H1 (cell line): ENCODE data around the gene RPUSD1. TPM values are rescaled to one million over a fixed set of nuclear protein-coding genes. Genes with fewer than 3 reads are reported as not detected.

Experiments used
- CTCF ChIA-PET: fragments of 300-600 bp; sonication (Branson Sonifier 250); formaldehyde crosslinking; loops from one replicate; lab custom pipeline; 2021; ENCODE audit not compliant: partially characterized antibody; lab: Charles Lee
- POLR2A ChIA-PET: fragments of 300-600 bp; sonication (Branson Sonifier 250); formaldehyde crosslinking; loops from one replicate; lab custom pipeline; 2021; ENCODE audit warnings: inconsistent platforms; ENCODE audit not compliant: partially characterized antibody; lab: Charles Lee
- DNase-seq, 2 experiments: peaks; one replicate each; pipeline versions ENCODE4 v3.0.0 to v3.0.0-alpha.2; 2010 to 2022; ENCODE audit warnings: low spot score in 2 of 2, low read depth in 1 of 2, mixed read lengths in 1 of 2
- FAIRE-seq: peaks from 2 replicates; lab custom pipeline; 2011; peaks lifted over from hg19 to GRCh38; lab: Jason Lieb, UNC
- H2AFZ ChIP-seq: 2 replicates; pipeline ENCODE4 v1.8.1; 2012; ENCODE audit warnings: low read length, inconsistent platforms
- H2AK5ac ChIP-seq: 2 replicates; pipeline ENCODE4 v1.6.1; 2013; ENCODE audit warnings: low read depth, low read length
- H2BK120ac ChIP-seq: replicated peaks from 2 replicates; pipeline ENCODE3; 2013; ENCODE audit warnings: low read depth, low read length, inconsistent platforms
- H2BK12ac ChIP-seq: 2 replicates; pipeline ENCODE4 v1.6.1; 2013; ENCODE audit warnings: low read depth, low read length
- H2BK15ac ChIP-seq: 2 replicates; pipeline ENCODE4 v1.6.1; 2013; ENCODE audit warnings: low read length
- H2BK20ac ChIP-seq: 2 replicates; pipeline ENCODE4 v1.6.1; 2013; ENCODE audit warnings: low read length
- H2BK5ac ChIP-seq: 2 replicates; pipeline ENCODE4 v1.6.1; 2013; ENCODE audit warnings: low read depth, low read length
- H3K14ac ChIP-seq: 2 replicates; pipeline ENCODE4 v1.6.1; 2013; ENCODE audit warnings: inconsistent platforms; ENCODE audit not compliant: insufficient read length
- H3K18ac ChIP-seq: 2 replicates; pipeline ENCODE4 v1.6.1; 2013; ENCODE audit warnings: low read length; ENCODE audit errors: extremely low read depth
- H3K23ac ChIP-seq: 2 replicates; pipeline ENCODE4 v1.6.1; 2013; ENCODE audit warnings: inconsistent platforms; ENCODE audit not compliant: insufficient read length
- H3K23me2 ChIP-seq: 2 replicates; pipeline ENCODE4 v1.6.1; 2013; ENCODE audit warnings: low read depth, low read length
- H3K27ac ChIP-seq: 2 replicates; pipeline ENCODE4 v1.6.1; 2011; ENCODE audit warnings: low read depth, low read length, inconsistent platforms
- H3K27me3 ChIP-seq, 4 experiments: replicated peaks in 1 of 4; 1 replicate in 1 of 4; 2 replicates in 3 of 4; pipeline versions ENCODE4 v1.6.1 to v1.8.1; 2011 to 2013; ENCODE audit warnings: low read length in 3 of 4, mild to moderate bottlenecking in 3 of 4, inconsistent platforms in 2 of 4, mixed read lengths in 2 of 4, moderate library complexity in 1 of 4; ENCODE audit not compliant: control insufficient read depth in 3 of 4, insufficient read depth in 3 of 4; ENCODE audit errors: extremely low read depth in 1 of 4
- H3K36me3 ChIP-seq, 4 experiments: 2 replicates each; pipeline versions ENCODE4 v1.6.1 to v1.8.1; 2011 to 2013; ENCODE audit warnings: mild to moderate bottlenecking in 4 of 4, low read length in 3 of 4, moderate library complexity in 2 of 4, control low read depth in 1 of 4, inconsistent platforms in 1 of 4; ENCODE audit not compliant: insufficient read depth in 4 of 4, control insufficient read depth in 2 of 4
- H3K4ac ChIP-seq: replicated peaks from 2 replicates; pipeline ENCODE3; 2013; ENCODE audit warnings: low read length, low read depth, mixed read lengths, inconsistent platforms; ENCODE audit not compliant: insufficient read length
- H3K4me1 ChIP-seq, 4 experiments: replicated peaks in 1 of 4; 1 replicate in 1 of 4; 2 replicates in 3 of 4; pipeline versions ENCODE4 v1.6.1 to v1.8.1; 2011 to 2013; ENCODE audit warnings: low read length in 3 of 4, inconsistent platforms in 2 of 4, mixed read lengths in 1 of 4; ENCODE audit not compliant: insufficient read depth in 4 of 4, control insufficient read depth in 3 of 4
- H3K4me2 ChIP-seq, 2 experiments: 2 replicates each; pipeline versions ENCODE4 v1.6.1 to v1.8.1; 2011 to 2013; ENCODE audit warnings: low read depth in 2 of 2, low read length in 2 of 2, control low read depth in 1 of 2, inconsistent platforms in 1 of 2, mild to moderate bottlenecking in 1 of 2; ENCODE audit not compliant: insufficient read depth in 1 of 2
- H3K4me3 ChIP-seq, 4 experiments: fragments of 200-600, 300-600 bp in 1 of 4; sonication (generic), shearing (Covaris generic), sonication (Bioruptor Twin) in 1 of 4; 2 replicates each; pipeline versions ENCODE4 v1.5.1 to v1.8.1; 2011 to 2016; ENCODE audit warnings: low read length in 4 of 4, low read depth in 3 of 4, control low read depth in 2 of 4, inconsistent platforms in 2 of 4, mild to moderate bottlenecking in 2 of 4, mixed read lengths in 1 of 4, moderate library complexity in 1 of 4; ENCODE audit not compliant: insufficient read depth in 2 of 4; ENCODE audit errors: extremely low read depth in 1 of 4
- H3K56ac ChIP-seq: replicated peaks from 2 replicates; pipeline ENCODE3; 2013; ENCODE audit warnings: low read depth, mild to moderate bottlenecking, mixed read lengths, low read length, inconsistent platforms; ENCODE audit not compliant: insufficient read length
- H3K79me1 ChIP-seq: 2 replicates; pipeline ENCODE4 v1.6.1; 2013; ENCODE audit warnings: low read depth, low read length, control low read depth
- H3K79me2 ChIP-seq, 2 experiments: 2 replicates each; pipeline versions ENCODE4 v1.6.1 to v1.8.1; 2012 to 2013; ENCODE audit warnings: low read length in 2 of 2, mild to moderate bottlenecking in 2 of 2, inconsistent platforms in 1 of 2; ENCODE audit not compliant: insufficient read depth in 2 of 2, control insufficient read depth in 1 of 2
- H3K9ac ChIP-seq, 4 experiments: replicated peaks in 1 of 4; 1 replicate in 1 of 4; 2 replicates in 3 of 4; pipeline versions ENCODE4 v1.6.1 to v1.8.1; 2011 to 2013; ENCODE audit warnings: low read depth in 3 of 4, low read length in 3 of 4, control low read depth in 2 of 4, mild to moderate bottlenecking in 2 of 4, moderate library complexity in 2 of 4, inconsistent platforms in 1 of 4; ENCODE audit errors: extremely low read depth in 1 of 4
- H3K9me3 ChIP-seq, 2 experiments: 2 replicates each; pipeline versions ENCODE4 v1.6.1 to v1.8.1; 2012 to 2013; ENCODE audit warnings: mild to moderate bottlenecking in 2 of 2, moderate library complexity in 2 of 2, control low read depth in 1 of 2, inconsistent platforms in 1 of 2, low read depth in 1 of 2, low read length in 1 of 2, mixed read lengths in 1 of 2; ENCODE audit not compliant: insufficient read depth in 2 of 2
- H4K20me1 ChIP-seq, 2 experiments: replicated peaks in 1 of 2; 2 replicates each; pipeline versions ENCODE3 to v1.8.1; 2011 to 2013; ENCODE audit warnings: inconsistent platforms in 2 of 2, low read length in 2 of 2, mild to moderate bottlenecking in 1 of 2; ENCODE audit not compliant: insufficient read depth in 2 of 2, control insufficient read depth in 1 of 2
- H4K5ac ChIP-seq: 2 replicates; pipeline ENCODE4 v1.6.1; 2013; ENCODE audit warnings: low read length, low read depth, mixed read lengths, inconsistent platforms; ENCODE audit not compliant: insufficient read length
- H4K8ac ChIP-seq: 2 replicates; pipeline ENCODE4 v1.8.0; 2013; ENCODE audit warnings: mild to moderate bottlenecking, moderate library complexity, low read length, inconsistent platforms; ENCODE audit not compliant: insufficient read depth; ENCODE audit errors: extremely low read depth
- H4K91ac ChIP-seq: replicated peaks from 2 replicates; pipeline ENCODE3; 2013; ENCODE audit warnings: low read length, mixed read lengths, inconsistent platforms; ENCODE audit not compliant: insufficient read length
- MAFK ChIP-seq: IDR thresholded peaks from 2 replicates; pipeline ENCODE4 v1.6.1; 2012; ENCODE audit warnings: low read depth, mild to moderate bottlenecking, improper control_type of control experiment, low read length
- RBBP5 ChIP-seq: IDR thresholded peaks from 2 replicates; pipeline ENCODE4 v1.7.1; 2012; ENCODE audit warnings: low read depth, mild to moderate bottlenecking, inconsistent platforms, low read length, moderate library complexity, borderline replicate concordance
- SRF ChIP-seq: IDR thresholded peaks from 2 replicates; pipeline ENCODE4 v1.6.1; 2011; ENCODE audit warnings: mild to moderate bottlenecking, low read depth, low read length, moderate library complexity
- WGBS, 2 experiments: shearing (Covaris generic) in 1 of 2; methylation state at CpG; one replicate each; pipeline versions ENCODE4 v1.1.6 to v1.1.7; 2013 to 2015; ENCODE audit warnings: low lambda C conversion rate in 2 of 2, mixed read lengths in 2 of 2, inconsistent platforms in 1 of 2, low coverage in 1 of 2, missing lambda C conversion rate in 1 of 2; ENCODE audit not compliant: insufficient replicate concordance in 2 of 2, insufficient coverage in 1 of 2, insufficient read length in 1 of 2; ENCODE audit errors: extremely low coverage in 1 of 2, missing lambda C conversion rate in 1 of 2; 5-methylcytosine and 5-hydroxymethylcytosine counted together
- polyA plus RNA-seq, 7 experiments: library from polyadenylated mRNA; depleted of rRNA in 3 of 7; stranded (reverse) in 5 of 7; unstranded in 2 of 7; fragments of >200 nt in 5 of 7; fragments of 200-250 nt in 2 of 7; gene quantifications; 1 replicate in 5 of 7; 2 replicates in 1 of 7; 4 replicates in 1 of 7; pipeline versions ENCODE4 v1.2.1 to v1.2.3, GENCODE V29; 2011 to 2013; ENCODE audit warnings: missing spikeins in 2 of 7, mixed read lengths in 2 of 7
- total RNA-seq: library from RNA; stranded (reverse); fragmentation: NEBNext Ultra II Directional; extraction: Animal tissue kit (Norgen Biotek cat#: 25700); gene quantifications from 2 replicates; pipeline ENCODE4 v1.2.1, GENCODE V29; 2021
- TF ChIP-seq, protein P1 (sequence below): IDR thresholded peaks from 2 replicates; pipeline ENCODE4 v1.6.1; 2012; ENCODE audit warnings: low read length, inconsistent platforms

The RPUSD1 gene
- total and polyA plus RNA-seq, 2 of the 8 experiments (the other 6 are each of a cell fraction or from before 2014, with no cell fraction given), result 32.2 to 61.8 TPM

- no peak overlapping the region for H2BK20ac ChIP-seq
- DNase-seq (peak in 1 of 2 experiments; percentile 45), FAIRE-seq (no peak)
- no peak overlapping the region for H3K23ac ChIP-seq
- no peak overlapping the region for H2AFZ ChIP-seq
- peaks cover 0 to 3% (median under 1%) of the 10 kb centered on the region in 4 experiments; a peak in 3 of 7 replicates for H3K27me3 ChIP-seq
- H3K18ac ChIP-seq, result no peak overlapping the region
- no peaks in the 10 kb centered on the region for H3K79me1 ChIP-seq
- POLR2A ChIA-PET, result interaction anchor here (1.0 to 2.8 kb wide), 4 partner anchors 12 to 67 kb away, joined by 3 to 10 read pairs (median 4); partner anchors contain the start of genes CIAO3 and METRN
- H4K91ac ChIP-seq, result no peak overlapping the region
- 87% methylated on average over 6 of the region's 6 CpGs; no CpG with 5 or more reads in 1 of the 2 experiments for WGBS, 2 experiments
- H3K9ac ChIP-seq, result no peak overlapping the region
- H3K4me3 ChIP-seq, result no peak overlapping the region
- no peak overlapping the region for H2BK5ac ChIP-seq
- H4K20me1 ChIP-seq, result peaks cover 4 to 16% of the 10 kb centered on the region in 2 experiments
- no peak overlapping the region for H3K56ac ChIP-seq
- peaks cover 0 to 6% (median 3%) of the 10 kb centered on the region in 4 experiments; a peak in 2 of 8 replicates for H3K36me3 ChIP-seq
- peaks cover 0 to 7% (median under 1%) of the 10 kb centered on the region in 4 experiments; a peak in 3 of 7 replicates for H3K4me1 ChIP-seq
- CTCF ChIA-PET, result interaction anchor here (0.8 to 13.7 kb wide), 4 partner anchors 10 to 60 kb away, joined by 3 to 424 read pairs (median 116); partner anchors contain the start of genes ANTKMT, CCDC78, CIAO3 and HAGHL
- no peak overlapping the region for H2AK5ac ChIP-seq
- no peak overlapping the region for H2BK120ac ChIP-seq
- H3K27ac ChIP-seq, result no peak overlapping the region
- H4K8ac ChIP-seq, result no peak overlapping the region
- no peak overlapping the region for H2BK15ac ChIP-seq
- no peaks in the 10 kb centered on the region for H3K9me3 ChIP-seq
- H2BK12ac ChIP-seq, result no peak overlapping the region
- H3K14ac ChIP-seq, result no peak overlapping the region
- TF ChIP-seq RBBP5 (no peak), SRF (no peak), MAFK (no peak)
- TF ChIP-seq, protein P1, sequence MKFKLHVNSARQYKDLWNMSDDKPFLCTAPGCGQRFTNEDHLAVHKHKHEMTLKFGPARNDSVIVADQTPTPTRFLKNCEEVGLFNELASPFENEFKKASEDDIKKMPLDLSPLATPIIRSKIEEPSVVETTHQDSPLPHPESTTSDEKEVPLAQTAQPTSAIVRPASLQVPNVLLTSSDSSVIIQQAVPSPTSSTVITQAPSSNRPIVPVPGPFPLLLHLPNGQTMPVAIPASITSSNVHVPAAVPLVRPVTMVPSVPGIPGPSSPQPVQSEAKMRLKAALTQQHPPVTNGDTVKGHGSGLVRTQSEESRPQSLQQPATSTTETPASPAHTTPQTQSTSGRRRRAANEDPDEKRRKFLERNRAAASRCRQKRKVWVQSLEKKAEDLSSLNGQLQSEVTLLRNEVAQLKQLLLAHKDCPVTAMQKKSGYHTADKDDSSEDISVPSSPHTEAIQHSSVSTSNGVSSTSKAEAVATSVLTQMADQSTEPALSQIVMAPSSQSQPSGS, result no peak
- no peak overlapping the region for H3K4me2 ChIP-seq
- H4K5ac ChIP-seq, result no peak overlapping the region
- no peak overlapping the region for H3K4ac ChIP-seq
- peaks cover 0 to 3% of the 10 kb centered on the region in 2 experiments; a peak in 1 of 4 replicates for H3K79me2 ChIP-seq
- no peaks in the 10 kb centered on the region; the same call in 1 of the 2 replicates for H3K23me2 ChIP-seq
Measured at GRCh38 chr16:782258-782657, 5.9 kb downstream of the RPUSD1 start.
